HepG2 (cell line): Measurements from ENCODE around the gene DOCK3. TPM values are rescaled to one million over a fixed set of nuclear protein-coding genes. Genes with fewer than 3 reads are reported as not detected.

Source experiments
- ARNT ChIP-seq: fragments of 450-650 bp; IDR thresholded peaks from 2 replicates; pipeline ENCODE4 v1.6.1; 2017
- BCLAF1 ChIP-seq: fragments of 450-650 bp; IDR thresholded peaks from 2 replicates; pipeline ENCODE4 v1.6.1; 2017; ENCODE audit warnings: mild to moderate bottlenecking
- DNMT3B ChIP-seq: conservative IDR thresholded peaks from 2 replicates; pipeline ENCODE4 v1.6.1; 2016; ENCODE audit warnings: missing biosample characterization, control low read depth
- FOSL2 ChIP-seq: sonication (generic); formaldehyde crosslinking; IDR thresholded peaks from 2 replicates; pipeline ENCODE4 v1.4.0; 2020; ENCODE audit warnings: missing genetic modification reagents
- HMGXB3 ChIP-seq: sonication (generic); formaldehyde crosslinking; IDR thresholded peaks from 2 replicates; pipeline ENCODE4 v1.4.0; 2020; ENCODE audit warnings: missing genetic modification reagents, borderline replicate concordance
- MED1 ChIP-seq: sonication (generic); formaldehyde crosslinking; IDR thresholded peaks from 2 replicates; pipeline ENCODE4 v1.4.0; 2020; ENCODE audit warnings: missing genetic modification reagents
- MXD4 ChIP-seq: IDR thresholded peaks from 2 replicates; pipeline ENCODE4 v1.6.1; 2016; ENCODE audit warnings: mild to moderate bottlenecking, missing biosample characterization, missing genetic modification reagents
- MYPOP ChIP-seq: sonication (generic); formaldehyde crosslinking; IDR thresholded peaks from 2 replicates; pipeline ENCODE4 v1.8.1; 2023; ENCODE audit warnings: mild to moderate bottlenecking, moderate library complexity, missing genetic modification reagents
- TSC22D2 ChIP-seq: sonication (generic); formaldehyde crosslinking; IDR thresholded peaks from 2 replicates; pipeline ENCODE4 v1.5.1; 2020; ENCODE audit warnings: missing genetic modification reagents, mild to moderate bottlenecking, borderline replicate concordance
- ZFP1 ChIP-seq: IDR thresholded peaks from 2 replicates; pipeline ENCODE4 v1.6.1; 2016
- ZNF446 ChIP-seq: sonication (generic); formaldehyde crosslinking; IDR thresholded peaks from 2 replicates; pipeline ENCODE4 v1.5.0; 2020; ENCODE audit warnings: mild to moderate bottlenecking, missing genetic modification reagents
- ZNF576 ChIP-seq: sonication (generic); formaldehyde crosslinking; IDR thresholded peaks from 2 replicates; pipeline ENCODE4 v1.4.0; 2020; ENCODE audit warnings: mild to moderate bottlenecking, missing genetic modification reagents
- ZNF597 ChIP-seq: sonication (generic); formaldehyde crosslinking; IDR thresholded peaks from 2 replicates; pipeline ENCODE4 v1.5.0; 2020; ENCODE audit warnings: missing genetic modification reagents
- ZNF639 ChIP-seq: conservative IDR thresholded peaks from 2 replicates; pipeline ENCODE4 v1.6.1; 2018; ENCODE audit warnings: missing genetic modification reagents
- ZNF775 ChIP-seq: sonication (generic); formaldehyde crosslinking; IDR thresholded peaks from 2 replicates; pipeline ENCODE4 v1.4.0; 2020; ENCODE audit warnings: missing genetic modification reagents, mild to moderate bottlenecking, moderate library complexity, borderline replicate concordance
- ZUFSP ChIP-seq: sonication (generic); formaldehyde crosslinking; IDR thresholded peaks from 2 replicates; pipeline ENCODE4 v1.9.0; 2021; ENCODE audit warnings: missing genetic modification reagents, mild to moderate bottlenecking, borderline replicate concordance
- polyA plus RNA-seq, 8 experiments: library from polyadenylated mRNA; depleted of rRNA in 3 of 8; stranded (reverse) in 7 of 8; unstranded in 1 of 8; fragments of >200 nt; fragmentation: Illumina TruSeq in 4 of 8; extraction: Trizol in 4 of 8; gene quantifications; 2 replicates each; pipeline versions ENCODE4 v1.2.1 to v1.2.3, GENCODE V29; 2011 to 2016; ENCODE audit warnings: low read depth in 4 of 8, missing spikeins in 1 of 8, mixed read lengths in 1 of 8; ENCODE audit not compliant: insufficient read depth in 1 of 8
- total RNA-seq, 5 experiments: library from RNA; depleted of rRNA; stranded (reverse); fragments of >200 nt; fragmentation: Illumina TruSeq; extraction: Trizol; gene quantifications; 2 replicates each; pipeline ENCODE4 v1.2.3, GENCODE V29; 2016; ENCODE audit warnings: low read depth in 1 of 5

The DOCK3 gene
- total and polyA plus RNA-seq, 2 of the 13 experiments (the other 11 are each of a cell fraction or from before 2014, with no cell fraction given): not detected

- TF ChIP-seq ZUFSP (CRISPR knock-in tag) (no peak), TSC22D2 (CRISPR knock-in tag) (0 out of 2 replicates have a peak, but pooled peaks have one; percentile 8), ARNT (no peak), MXD4 (CRISPR knock-in tag) (peak; percentile 72), ZNF446 (peak; percentile 38; the same call in 1 of the 2 replicates), ZFP1 (CRISPR knock-in tag) (no peak), MYPOP (CRISPR knock-in tag) (peak; percentile 59; the same call in 1 of the 2 replicates), ZNF576 (CRISPR knock-in tag) (peak; percentile 76; the same call in 1 of the 2 replicates), BCLAF1 (no peak), ZNF639 (CRISPR knock-in tag) (peak; percentile 62; the same call in 1 of the 2 replicates), DNMT3B (CRISPR knock-in tag) (no peak), HMGXB3 (CRISPR knock-in tag) (peak; percentile 85), ZNF775 (CRISPR knock-in tag) (no peak), MED1 (CRISPR knock-in tag) (peak; percentile 64; the same call in 1 of the 2 replicates), FOSL2 (no peak), ZNF597 (CRISPR knock-in tag) (no peak)
These were observed 710.2 kb downstream of the DOCK3 start, which contains the start of gene MANF (continued) for GRCh38 chr3:51384726-51385473.
